GM18526 (cell line): ENCODE measurements around the gene CACNA1S.

Experiments used
- POLR2A ChIP-seq: IDR thresholded peaks from 3 replicates; pipeline ENCODE4 v1.6.1; 2011; ENCODE audit not compliant: insufficient read length; ENCODE audit errors: extremely low read depth

CACNA1S gene

DNA sequence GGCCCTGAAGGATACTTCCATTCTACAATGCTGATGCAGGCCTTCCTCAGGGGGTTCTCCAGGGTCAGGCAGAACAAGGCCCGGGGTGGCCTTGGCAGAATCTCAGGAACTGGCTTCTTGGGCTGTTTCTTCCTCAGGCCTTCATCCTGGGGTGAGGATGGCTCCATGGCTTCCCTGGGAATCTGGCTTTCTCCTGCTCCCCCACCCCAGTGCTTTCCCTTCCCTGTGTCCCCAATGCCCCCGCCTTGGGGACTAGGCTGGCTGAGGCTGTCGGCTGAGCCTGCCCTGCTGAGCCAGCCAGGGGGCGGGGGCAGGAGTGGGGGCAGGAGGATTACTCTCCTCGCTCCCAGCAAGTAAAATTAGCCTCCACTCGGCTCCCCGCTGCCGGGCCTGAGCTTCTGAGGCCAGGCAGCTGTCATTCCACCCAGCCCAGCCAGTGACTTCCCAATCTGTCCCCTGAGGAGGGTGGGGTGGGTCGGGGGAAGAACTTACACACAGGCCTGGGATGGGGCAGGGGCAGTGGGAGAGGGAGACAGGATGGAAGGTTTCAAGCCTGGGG lies at the start of gene CACNA1S:
Gene CACNA1S, minus strand, starts transcription at position 254 of the 559 bp plus-strand sequence. Its CDS starts 87 bp downstream, at position 167.
- no peak for TF ChIP-seq POLR2A

DNA sequence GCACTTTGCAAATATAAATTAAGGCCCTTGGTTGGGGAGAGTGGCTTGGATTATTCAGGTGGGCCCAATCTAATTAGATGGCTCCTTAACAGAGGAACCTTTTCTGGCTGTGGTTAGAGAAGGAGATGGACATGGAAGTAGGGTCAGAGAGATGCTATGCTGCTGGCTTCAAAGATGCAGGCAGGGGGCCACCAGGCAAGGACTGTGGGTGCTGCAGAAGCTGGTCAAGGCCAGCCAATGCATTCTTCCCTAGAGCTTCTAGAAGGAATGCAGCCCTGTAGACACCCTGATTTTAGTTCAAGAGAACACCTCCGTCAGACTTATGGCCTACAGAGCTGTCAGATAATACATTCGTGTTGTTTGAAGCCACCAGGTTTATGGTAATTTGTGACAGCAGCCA lies 45.7 kb upstream of the CACNA1S start:
- no peak for TF ChIP-seq POLR2A

DNA sequence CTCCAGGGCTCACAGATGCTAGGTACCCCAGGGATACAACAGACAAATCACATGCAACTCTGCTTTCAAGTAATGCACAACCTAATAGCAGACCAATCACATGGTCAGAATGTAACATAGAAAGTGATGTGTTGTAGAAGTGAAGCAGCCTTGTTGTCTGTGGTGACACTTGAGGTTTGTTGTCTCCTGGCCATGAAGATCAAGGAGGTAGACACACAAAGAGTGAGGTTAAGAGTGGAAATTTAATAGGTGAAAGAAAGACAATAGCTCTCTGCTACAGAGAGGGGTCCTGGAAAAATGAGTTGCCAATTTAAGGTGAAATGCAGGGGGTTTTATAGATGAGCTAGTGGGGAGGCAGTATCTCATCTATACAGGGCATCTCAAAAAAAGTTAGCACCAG lies 44.6 kb upstream of the CACNA1S start:
- no peak for TF ChIP-seq POLR2A

DNA sequence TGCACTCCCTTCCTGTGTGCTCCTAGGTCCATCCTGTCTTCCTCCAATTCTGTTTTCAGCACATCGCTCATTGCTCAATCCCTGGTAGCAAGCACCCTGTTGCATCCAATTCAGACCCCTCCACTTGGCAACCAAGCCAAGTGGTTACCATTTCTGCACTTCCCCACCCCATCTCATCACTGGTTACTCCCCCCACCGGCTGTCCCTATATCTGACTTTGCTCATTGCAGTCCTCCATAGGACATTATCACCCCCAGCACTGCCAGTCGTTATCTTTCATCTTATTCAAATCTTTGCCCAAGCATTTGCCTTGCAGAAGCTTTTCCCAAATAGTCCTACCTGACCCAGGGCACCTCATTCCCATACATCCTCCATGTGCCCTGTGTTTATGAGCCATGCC lies 44.1 kb upstream of the CACNA1S start:
- TF ChIP-seq POLR2A: no peak

DNA sequence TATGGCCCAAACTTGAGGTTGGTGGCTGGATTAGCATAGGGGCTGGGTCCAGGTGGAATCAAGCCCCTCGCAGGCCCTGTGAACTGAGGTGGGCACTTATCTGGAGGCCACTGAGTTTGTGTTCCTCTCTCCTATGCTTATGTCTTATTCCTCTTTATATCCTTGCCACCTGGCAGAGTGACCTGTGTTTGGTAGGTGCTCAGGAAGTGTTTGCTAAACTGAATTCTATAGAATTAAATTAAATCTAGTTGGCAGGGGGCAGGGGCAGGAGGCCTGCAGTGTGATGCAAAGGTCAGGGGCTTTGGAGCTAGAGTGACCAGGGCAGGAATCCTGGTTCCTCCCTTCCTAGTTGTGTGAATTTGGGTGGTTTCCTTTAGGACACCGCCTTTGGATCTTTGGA lies 43.1 kb upstream of the CACNA1S start:
- no peak for TF ChIP-seq POLR2A

DNA sequence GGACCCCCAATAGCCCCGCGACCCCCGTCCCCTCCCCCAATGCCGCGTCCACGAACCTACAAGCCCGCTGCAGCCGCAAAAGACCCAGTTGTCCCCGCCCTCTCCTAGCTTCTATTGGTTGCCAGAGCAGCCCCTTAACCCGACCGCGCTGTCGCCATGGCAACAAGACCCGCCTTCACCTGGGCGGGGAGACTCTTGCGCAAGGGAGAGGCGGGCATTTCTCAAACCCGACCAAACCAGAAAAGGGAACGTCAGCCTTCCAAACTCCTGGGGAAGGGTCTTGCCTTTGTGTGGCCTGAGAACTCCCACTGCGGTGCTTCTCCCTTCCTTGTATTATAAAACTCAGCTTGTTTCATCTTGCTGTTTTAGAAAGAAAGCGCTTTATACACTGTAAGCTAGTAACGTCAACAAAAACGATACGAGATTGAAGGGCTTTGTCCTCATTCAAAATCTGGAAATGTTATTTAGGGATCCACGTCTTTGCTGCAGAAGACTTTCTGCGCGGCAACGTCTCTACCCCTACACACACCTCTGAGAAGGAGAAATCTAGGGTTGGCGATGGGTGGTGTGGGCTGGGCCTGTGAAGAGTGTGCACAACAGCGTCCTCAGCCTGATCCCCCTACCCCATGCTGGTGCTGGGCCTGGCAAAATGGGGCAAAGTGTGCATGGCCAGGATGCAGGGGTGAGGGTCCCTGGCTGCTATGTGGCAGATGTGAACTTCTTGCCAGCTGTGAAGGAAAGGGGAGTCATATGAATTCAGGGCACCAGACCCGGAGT lies 42.4 kb upstream of the CACNA1S start, which contains the start of gene TMEM9:
Gene TMEM9, minus strand, starts transcription at position 86 of the 777 bp plus-strand sequence. CDS start 551 bp downstream, outside the sequence.
- TF ChIP-seq POLR2A: no peak

DNA sequence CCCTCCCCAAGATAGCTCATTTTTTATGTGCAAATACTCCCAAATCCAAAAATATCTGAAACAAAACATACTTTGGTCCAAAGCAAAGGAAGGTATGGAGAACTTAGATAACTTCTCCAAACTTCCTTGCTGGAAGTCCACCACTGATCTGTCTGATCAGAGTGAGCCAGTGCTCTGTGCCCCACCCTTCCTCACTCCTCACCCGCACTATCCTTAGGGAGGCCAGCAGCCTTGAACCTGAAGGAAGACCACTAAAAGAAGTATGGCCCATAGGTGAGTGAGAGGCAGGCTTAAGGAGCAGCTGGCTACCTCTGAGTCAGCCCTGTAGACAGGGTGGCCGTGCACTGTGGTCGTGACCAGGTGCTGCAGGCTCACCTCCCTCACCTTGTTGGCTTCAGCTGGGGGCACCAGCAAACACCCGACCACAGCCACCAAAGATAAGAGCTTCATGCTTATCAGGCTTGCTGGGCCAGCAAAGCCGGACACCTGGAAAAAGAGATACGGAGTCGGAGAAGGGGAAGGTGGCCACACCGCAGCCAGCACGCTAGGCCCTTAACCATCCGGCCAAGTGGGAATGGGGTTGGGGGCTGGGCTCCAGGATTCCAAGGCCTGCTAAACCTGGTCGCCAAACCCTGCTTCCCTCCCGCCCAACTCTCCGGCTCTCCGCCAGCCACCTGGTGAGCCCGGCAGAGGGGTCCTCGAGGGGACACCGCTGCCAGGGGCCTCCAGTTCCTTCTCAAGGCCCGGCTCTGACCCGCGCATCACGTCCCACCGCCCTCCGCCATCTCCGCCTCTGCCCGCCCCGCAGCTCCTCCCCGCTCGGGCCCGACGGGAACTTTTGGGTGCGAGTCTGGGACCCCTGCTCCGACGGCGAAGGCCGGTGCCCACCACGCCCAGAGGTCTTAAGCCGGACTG lies 41.5 kb upstream of the CACNA1S start:
- TF ChIP-seq POLR2A: no peak

DNA sequence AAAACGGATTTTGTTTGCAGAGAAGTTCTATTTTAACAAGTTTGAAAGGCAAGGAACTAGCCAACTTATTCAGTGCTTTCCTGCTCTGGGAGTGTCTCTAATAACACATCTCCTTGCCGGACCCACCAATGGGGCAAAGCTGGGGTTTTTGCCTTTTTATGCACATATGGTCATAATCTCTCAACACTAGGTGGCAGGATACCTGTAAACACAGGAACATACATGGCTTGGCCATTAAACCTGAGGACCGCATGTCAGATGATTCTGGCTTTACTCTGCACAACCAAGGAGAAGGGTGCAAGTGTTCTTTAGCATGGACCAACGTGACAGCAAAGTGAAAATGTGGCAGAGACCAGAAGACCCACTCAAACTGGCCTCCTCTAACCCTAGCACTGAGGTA lies 37.2 kb upstream of the CACNA1S start:
- no peak for TF ChIP-seq POLR2A

DNA sequence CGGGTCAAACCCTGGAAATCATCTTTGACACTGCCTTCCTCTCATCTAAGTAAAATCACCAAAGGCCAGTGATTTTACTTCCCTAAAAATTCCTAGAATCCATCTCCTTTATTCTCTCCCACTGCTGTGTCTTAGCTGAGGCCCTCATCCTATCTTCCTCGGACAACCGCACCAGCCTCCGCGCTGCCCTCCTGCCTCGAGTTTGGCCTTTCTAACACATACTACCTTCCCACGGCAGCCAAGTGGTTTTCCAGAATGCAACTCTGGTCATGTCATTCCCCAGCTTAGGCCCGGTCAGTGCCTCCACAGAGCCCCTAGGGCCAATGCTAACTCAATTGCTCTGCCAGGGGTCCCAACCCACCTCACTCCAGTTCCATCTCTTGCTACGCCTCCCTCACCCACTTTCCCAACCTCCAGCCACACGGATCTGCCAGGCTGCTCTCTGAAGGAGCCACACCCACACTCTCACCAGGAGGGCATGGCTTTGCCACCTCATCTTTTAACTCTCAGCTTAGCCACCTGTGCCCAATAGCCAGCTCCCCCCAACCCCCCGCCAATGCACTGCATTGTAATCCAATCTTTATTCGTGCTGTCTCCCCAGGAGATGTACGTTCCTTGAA lies 35.3 kb upstream of the CACNA1S start:
- no peak for TF ChIP-seq POLR2A

DNA sequence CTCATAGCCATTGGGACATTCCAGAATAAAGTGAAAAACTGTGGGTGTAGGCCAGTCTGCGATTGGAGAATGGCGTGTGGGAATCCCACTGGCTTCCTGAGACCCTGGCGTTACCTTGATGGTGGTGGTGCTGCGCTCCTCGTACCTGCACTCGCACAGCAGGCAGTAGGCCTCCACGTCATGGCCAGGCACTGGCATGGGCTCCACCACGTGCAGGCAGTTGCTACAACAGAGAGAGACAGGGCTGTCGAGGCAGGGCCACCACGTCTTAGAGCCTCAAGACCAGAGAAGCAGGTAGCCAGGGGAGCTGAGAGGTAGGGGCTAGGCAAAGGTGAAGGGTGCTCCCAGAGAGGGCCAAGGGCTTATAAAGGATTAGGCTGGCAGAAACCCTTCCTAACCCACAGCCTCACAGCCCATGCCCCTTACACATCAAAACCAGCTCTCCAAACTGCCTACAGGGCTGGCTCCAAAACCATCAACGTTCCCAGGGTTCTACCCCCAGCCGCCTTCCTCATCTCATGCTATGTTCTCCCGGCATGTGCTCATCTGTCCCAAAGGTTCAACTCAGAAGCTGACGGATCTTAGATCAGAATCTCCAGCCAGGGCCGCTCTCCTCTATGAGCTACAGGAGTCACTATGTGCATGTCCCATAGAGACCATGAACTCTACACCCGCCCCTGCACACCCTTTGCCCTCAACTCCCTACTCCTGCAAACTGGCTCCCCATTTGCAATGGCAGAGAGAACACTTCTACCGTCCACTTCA lies 34.6 kb upstream of the CACNA1S start:
- TF ChIP-seq POLR2A: no peak

DNA sequence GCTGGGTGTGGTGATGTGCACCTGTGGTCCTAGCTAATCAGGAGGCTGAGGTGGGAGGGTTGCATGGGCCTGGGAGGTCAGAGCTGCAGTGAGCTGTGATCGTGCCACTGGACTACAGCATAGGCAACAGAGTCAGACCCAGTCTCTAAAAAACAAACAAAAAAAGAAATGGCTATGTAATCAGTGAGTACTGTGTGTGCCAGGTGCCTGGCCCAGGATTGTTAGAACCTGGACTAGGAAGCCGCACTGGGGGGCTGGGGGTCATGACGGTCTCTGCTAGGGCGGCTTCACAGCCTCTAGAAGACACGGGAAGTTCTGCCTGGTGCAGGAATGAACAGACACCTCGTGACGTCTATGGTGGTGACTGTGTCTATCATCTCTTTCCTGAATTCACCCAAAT lies 33.6 kb upstream of the CACNA1S start:
- TF ChIP-seq POLR2A: no peak

DNA sequence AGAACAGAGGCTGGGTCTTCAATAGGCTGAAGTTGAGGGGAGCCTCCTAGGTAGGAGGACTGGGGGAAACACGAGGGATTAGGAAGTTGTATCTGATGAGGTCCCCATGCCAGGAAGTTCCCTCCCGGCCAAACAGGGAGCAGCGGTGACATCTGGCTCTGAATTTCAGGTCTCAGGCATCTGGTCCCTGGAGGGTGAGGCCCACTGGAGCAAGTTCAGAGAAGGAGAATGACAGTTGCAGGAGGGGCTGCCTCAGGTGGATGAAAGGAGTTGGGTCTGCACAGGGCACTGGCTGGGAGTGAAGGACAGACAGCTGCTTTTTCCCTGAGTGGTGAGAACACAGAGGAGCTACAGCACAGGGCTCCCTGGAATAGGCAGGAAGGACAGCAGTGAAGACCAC lies 32.9 kb upstream of the CACNA1S start:
- no peak for TF ChIP-seq POLR2A

DNA sequence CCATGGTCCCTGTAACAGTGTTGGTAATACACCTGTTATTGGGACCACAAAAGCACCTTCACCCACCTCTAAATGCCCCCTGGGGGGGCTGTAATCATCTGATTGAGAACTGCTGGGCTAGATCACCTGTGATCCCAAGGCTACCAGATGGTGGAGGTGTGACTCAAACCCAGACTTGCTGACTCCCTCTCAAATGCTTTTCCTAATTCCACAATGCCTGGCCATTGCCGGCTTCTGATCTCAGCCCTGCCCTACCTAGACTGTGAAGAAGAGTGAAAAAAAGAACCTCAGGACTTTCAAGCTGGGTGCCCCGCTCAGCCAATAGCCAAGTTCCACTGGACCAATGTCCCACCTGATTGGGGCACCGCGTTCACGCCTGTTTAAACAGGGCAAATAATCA lies 32.5 kb upstream of the CACNA1S start:
- no peak for TF ChIP-seq POLR2A
